GM12873 (cell line): ENCODE measurements around the gene AP5Z1.

Experiments
- TF ChIP-seq, protein P1 (sequence below): IDR thresholded peaks from 2 replicates; pipeline ENCODE4 v1.5.1; 2012; ENCODE audit warnings: low read depth, mild to moderate bottlenecking, moderate library complexity, low read length, control low read depth; ENCODE audit not compliant: insufficient read depth; ENCODE audit errors: missing control alignments

The AP5Z1 gene

DNA sequence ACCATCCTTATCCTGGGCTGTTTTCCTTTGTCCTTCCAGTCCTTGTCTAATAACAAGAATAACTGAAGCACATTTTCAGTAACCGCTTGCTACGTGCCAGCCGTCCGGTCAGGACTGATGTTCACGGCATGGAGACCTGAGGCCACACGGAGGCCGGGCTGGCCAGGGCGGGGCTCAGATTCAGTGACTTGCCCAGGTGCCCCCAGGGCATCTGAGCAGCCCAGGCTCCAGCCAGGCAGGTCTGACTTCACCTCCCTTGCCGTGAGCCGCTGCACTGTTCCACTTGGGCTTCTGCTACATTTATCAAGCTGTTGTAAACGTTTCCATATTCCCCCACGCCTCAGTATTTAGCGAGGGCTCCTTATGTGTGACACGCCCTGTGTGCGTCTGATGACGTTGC, 43.6 kb upstream of the AP5Z1 start:
- TF ChIP-seq, protein P1, sequence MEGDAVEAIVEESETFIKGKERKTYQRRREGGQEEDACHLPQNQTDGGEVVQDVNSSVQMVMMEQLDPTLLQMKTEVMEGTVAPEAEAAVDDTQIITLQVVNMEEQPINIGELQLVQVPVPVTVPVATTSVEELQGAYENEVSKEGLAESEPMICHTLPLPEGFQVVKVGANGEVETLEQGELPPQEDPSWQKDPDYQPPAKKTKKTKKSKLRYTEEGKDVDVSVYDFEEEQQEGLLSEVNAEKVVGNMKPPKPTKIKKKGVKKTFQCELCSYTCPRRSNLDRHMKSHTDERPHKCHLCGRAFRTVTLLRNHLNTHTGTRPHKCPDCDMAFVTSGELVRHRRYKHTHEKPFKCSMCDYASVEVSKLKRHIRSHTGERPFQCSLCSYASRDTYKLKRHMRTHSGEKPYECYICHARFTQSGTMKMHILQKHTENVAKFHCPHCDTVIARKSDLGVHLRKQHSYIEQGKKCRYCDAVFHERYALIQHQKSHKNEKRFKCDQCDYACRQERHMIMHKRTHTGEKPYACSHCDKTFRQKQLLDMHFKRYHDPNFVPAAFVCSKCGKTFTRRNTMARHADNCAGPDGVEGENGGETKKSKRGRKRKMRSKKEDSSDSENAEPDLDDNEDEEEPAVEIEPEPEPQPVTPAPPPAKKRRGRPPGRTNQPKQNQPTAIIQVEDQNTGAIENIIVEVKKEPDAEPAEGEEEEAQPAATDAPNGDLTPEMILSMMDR = no peak

- TF ChIP-seq, protein P1 = no peak
These were observed 41.4 kb upstream of the AP5Z1 start for GRCh38 chr7:4733936-4734528.

GRCh38 chr7:4734587-4735345, 40.7 kb upstream of the AP5Z1 start:
- TF ChIP-seq, protein P1 = no peak

DNA sequence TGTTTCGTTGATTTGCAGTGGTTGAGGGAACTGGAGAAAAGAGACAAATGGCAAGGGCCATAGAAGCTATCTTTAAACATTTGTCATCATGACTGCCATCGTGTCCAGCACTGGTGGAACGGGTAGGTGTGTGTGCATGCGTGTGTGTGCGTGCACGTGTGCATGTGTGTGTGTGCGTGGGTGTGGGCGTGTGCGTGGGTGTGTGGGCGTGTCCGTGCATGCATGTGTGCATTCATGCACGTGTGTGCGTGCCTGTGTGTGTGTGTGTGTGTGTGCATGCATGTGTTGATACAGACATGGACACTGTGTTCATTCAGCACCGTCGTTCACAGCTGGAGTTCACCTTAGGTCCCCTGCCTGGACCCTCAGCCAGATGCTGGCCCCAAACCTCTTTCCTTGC, 38.1 kb upstream of the AP5Z1 start:
- TF ChIP-seq, protein P1 = no peak

DNA sequence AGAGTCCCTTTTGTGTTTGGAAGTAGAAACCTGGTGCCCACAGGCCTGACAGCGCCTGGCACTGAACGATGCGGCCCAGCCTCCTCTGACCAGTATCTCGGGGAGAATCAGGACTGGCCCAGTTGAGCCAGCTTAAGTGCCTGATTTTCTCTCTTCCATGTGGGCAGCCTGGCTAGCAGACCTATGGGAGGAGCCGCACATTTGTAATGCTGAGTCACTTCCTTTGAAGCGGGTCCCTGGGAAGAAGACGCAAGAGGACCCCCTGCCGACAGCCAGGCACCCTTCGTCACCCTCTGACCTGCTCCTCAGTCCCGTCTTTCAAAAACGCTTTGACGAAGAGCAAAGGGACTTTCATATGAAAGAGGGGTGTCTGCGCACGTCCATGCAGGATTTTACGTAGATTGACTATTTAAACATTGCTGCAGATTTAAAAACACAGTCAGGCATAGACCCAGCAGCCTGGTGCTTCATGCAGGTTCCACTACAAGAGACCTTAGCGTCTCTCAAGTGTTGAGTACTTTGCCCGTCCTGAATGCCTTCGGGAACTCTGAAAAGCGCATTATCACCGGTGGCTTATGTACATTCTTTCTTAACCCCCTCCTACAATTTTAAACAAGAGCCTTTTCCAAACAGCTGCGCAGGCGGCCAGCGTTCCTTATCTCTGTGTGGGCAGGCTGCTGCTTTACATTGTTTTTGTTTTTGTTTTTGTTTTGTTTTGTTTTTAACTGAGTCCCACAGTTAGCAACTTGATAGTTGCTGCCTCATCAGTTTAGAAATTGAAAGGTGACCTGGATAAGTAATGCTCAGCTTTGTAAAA, 36.5 kb upstream of the AP5Z1 start:
- TF ChIP-seq, protein P1 = no peak

DNA sequence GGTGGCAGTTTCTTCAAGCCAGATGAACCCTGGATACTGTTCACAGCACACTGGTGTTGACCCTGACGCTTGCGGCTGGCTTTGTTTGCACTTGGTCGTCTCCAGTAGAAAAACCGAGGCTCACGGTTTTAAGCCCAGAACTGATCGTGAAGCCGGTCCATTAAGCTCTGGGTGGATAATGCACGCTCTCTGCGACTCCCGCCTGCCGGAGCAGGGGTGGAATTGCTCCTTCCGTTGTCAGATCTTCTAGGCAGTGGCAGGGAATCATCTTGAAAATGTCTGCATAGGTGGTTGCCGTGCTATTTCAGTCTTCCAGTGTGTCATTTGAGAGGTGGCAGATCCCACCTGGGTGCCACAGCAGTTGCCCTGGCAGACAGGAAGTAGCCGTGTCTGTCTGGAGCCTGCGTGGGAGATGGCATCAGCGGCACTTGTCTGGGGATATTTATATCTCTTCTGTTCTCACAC, 35.9 kb upstream of the AP5Z1 start:
- TF ChIP-seq, protein P1 = no peak

GRCh38 chr7:4740796-4741195, 34.6 kb upstream of the AP5Z1 start:
- TF ChIP-seq, protein P1 = no peak
